Measurements from ENCODE around the gene PMM1.

Gene PMM1

GRCh38 chr22:41579997-41580355 is 9.7 kb downstream of the PMM1 start:
- TF ChIP-seq CTCF (IDR thresholded peaks at IDR 0.05): no peak
- no peak overlapping the region for H3K4me3 ChIP-seq
- H3K27ac ChIP-seq: peak overlapping the region in 1 of 2 donors; percentile 3
- no peak for DNase-seq (ENCODE audit: low spot score)

- Histone ChIP-seq H3K4me3 (no peak overlapping the region), H3K27ac (peak overlapping the region in 1 of 2 donors; percentile 3)
- no peak for DNase-seq (ENCODE audit: low spot score)
- no peak for TF ChIP-seq CTCF (IDR thresholded peaks at IDR 0.05)
These were observed 10.2 kb downstream of the PMM1 start for GRCh38 chr22:41579297-41579996.

- no peak overlapping the region for H3K4me3 ChIP-seq
- TF ChIP-seq CTCF (IDR thresholded peaks at IDR 0.05): no peak
- DNase-seq (ENCODE audit: low spot score): no peak
- H3K27ac ChIP-seq: no peak overlapping the region
These were observed 10.8 kb downstream of the PMM1 start for GRCh38 chr22:41578818-41579217.

- TF ChIP-seq CTCF (IDR thresholded peaks at IDR 0.05): no peak
- Histone ChIP-seq H3K27ac (no peak overlapping the region), H3K4me3 (no peak overlapping the region)
- no peak for DNase-seq (ENCODE audit: low spot score)
These were observed 11.5 kb downstream of the PMM1 start for GRCh38 chr22:41578114-41578513.

GRCh38 chr22:41576877-41577276 is 12.8 kb downstream of the PMM1 start:
- no peak for DNase-seq (ENCODE audit: low spot score)
- peak overlapping the region; percentile 6 to 90 for H3K27ac ChIP-seq
- peak; percentile 21 for TF ChIP-seq CTCF (IDR thresholded peaks at IDR 0.05)
- H3K4me3 ChIP-seq: no peak overlapping the region

GRCh38 chr22:41575533-41575932 is 14.1 kb downstream of the PMM1 start:
- H3K27ac ChIP-seq: peak overlapping the region; percentile 65 to 90
- no peak for DNase-seq (ENCODE audit: low spot score)
- no peak for TF ChIP-seq CTCF (IDR thresholded peaks at IDR 0.05)
- no peak overlapping the region for H3K4me3 ChIP-seq

GRCh38 chr22:41574847-41575381 is 14.7 kb downstream of the PMM1 start:
- no peak for DNase-seq (ENCODE audit: low spot score)
- peak overlapping the region; percentile 40 for H3K4me3 ChIP-seq
- TF ChIP-seq CTCF (IDR thresholded peaks at IDR 0.05): no peak
- peak overlapping the region; percentile 65 to 90 for H3K27ac ChIP-seq
